Measurements from ENCODE around the gene CENPM. TPM values are rescaled to one million over a fixed set of nuclear protein-coding genes. Genes with fewer than 3 reads are reported as not detected.

The CENPM gene
- total RNA-seq, 4 donors from 2014 or later, result 1.5 to 5.1 TPM; not detected in 2

DNA sequence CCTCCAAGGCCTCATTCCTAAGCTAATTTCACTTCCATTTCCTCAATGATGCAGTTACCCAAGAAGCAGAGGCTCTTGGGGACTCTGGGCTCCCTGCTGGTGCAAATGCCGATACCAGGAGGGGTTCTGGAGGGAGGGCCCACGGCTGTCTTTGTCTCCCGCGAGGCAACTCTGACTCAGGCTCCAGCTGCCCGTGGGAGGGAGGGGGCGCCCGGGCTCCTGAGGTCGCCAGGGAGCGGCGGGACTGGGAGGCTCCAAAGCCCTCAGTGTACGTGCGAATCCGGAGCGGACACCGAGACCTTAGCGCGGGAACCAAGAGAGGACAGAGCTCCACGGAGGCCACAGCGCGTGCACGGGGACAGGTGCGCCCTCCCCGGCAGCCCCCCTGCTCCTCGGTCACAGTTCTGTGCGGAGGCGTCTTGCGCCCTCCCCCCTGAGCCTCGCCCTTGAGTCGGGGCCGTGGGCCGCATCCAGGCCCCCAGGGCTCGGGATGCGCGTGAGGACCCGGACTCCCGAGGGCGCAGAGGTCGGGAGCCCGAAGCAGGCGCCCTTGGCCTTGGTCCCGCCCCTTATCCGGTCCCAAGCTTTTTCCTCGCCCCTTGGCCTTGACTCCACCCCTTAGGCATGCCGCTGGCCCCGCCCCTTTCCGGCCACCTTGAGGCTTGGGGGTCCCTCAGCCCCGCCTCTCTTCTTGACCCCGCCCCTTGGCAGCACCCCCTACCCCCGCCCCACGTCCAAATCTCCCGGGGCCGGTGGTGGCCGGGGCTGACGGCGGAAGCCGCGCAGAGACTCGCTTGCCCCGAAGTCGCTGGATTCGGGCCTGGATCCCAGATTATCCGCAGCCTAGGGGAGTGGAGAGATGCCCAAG lies 27.4 kb downstream of the CENPM start:
- intact Hi-C loops (cut with DNase I; ENCODE audit: low total_unique reads) (no loop called here), in situ Hi-C loops (cut with MboI; ENCODE audit: low sequenced_read_pairs in 4 of 4) (no loop called here)
- H3K4me3 ChIP-seq, result peak overlapping the region; percentile 31 to 67 (median 52)
- peaks cover 30 to 46% (median 38%) of the 10 kb centered on the region in 3 donors for H3K27me3 ChIP-seq
- DNase-seq (no peak), ATAC-seq (no peak)
- no peaks in the 10 kb centered on the region for H3K36me3 ChIP-seq
- peaks cover 10 to 11% of the 10 kb centered on the region in 2 donors for H3K4me1 ChIP-seq
- no peak overlapping the region for H3K27ac ChIP-seq
- TF ChIP-seq POLR2A (IDR thresholded peaks at IDR 0.05), result no peak
- TF ChIP-seq, protein P1, sequence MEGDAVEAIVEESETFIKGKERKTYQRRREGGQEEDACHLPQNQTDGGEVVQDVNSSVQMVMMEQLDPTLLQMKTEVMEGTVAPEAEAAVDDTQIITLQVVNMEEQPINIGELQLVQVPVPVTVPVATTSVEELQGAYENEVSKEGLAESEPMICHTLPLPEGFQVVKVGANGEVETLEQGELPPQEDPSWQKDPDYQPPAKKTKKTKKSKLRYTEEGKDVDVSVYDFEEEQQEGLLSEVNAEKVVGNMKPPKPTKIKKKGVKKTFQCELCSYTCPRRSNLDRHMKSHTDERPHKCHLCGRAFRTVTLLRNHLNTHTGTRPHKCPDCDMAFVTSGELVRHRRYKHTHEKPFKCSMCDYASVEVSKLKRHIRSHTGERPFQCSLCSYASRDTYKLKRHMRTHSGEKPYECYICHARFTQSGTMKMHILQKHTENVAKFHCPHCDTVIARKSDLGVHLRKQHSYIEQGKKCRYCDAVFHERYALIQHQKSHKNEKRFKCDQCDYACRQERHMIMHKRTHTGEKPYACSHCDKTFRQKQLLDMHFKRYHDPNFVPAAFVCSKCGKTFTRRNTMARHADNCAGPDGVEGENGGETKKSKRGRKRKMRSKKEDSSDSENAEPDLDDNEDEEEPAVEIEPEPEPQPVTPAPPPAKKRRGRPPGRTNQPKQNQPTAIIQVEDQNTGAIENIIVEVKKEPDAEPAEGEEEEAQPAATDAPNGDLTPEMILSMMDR (IDR thresholded peaks at IDR 0.05 in 4 of 5, conservative IDR thresholded peaks at IDR 0.05 in 1 of 5), result no peak
- no peaks in the 10 kb centered on the region for H3K9me3 ChIP-seq

DNA sequence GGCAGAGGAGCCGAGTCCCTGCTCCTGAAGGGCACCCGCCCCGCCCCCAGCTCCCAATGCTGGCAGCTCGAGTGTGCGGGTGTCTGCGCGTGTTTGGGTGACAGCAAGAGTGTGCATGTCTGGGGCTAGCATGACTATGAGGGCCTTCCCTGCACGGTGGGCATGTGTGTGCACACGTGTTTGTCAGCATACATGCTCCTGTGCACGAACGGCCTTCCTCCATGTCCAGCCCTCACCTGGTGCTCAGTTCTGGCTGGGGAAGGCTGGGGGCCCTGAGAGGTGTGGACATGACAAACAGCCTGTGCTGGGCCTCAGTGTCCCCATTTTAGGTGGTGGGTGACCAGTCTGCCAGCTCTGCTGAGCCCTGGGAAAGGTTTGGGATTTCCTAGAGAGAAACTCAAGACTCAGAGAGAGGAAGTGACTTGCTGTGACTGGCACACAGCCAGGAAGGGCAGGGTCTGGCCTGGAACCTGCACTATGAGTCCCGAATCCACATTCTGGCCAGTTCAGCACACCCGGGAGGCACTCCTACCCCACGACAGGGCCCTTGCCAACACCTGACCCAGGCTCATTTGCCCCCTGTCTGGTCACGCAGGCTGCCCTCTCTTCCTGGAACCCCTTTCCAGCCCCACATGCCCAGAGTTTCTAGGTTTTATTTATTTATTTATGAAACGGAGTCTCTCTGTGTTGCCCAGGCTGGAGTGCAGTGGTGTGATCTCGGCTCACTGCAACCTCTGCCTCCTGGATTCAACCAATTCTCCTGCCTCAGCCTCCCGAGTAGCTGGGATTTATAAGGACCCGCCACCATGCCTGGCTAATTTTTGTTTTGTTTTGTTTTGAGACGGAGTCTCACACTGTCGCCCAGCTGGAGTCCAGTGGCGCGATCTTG lies 28.8 kb downstream of the CENPM start:
- no peak overlapping the region for H3K27ac ChIP-seq
- no peaks in the 10 kb centered on the region for H3K9me3 ChIP-seq
- H3K4me3 ChIP-seq, result no peak overlapping the region
- DNase-seq, result peak in 1 of 2 donors; percentile 30
- ATAC-seq, result no peak
- H3K4me1 ChIP-seq, result peaks cover 11 to 14% of the 10 kb centered on the region in 2 donors
- no peaks in the 10 kb centered on the region for H3K36me3 ChIP-seq
- in situ Hi-C loops (cut with MboI; ENCODE audit: low sequenced_read_pairs in 4 of 4), result no loop called here
- TF ChIP-seq, protein P1 (IDR thresholded peaks at IDR 0.05 in 4 of 5, conservative IDR thresholded peaks at IDR 0.05 in 1 of 5), result no peak
- no peak for TF ChIP-seq POLR2A (IDR thresholded peaks at IDR 0.05)
- H3K27me3 ChIP-seq, result peaks cover 39 to 54% (median 49%) of the 10 kb centered on the region in 3 donors
- intact Hi-C loops (cut with DNase I; ENCODE audit: low total_unique reads), result no loop called here

DNA sequence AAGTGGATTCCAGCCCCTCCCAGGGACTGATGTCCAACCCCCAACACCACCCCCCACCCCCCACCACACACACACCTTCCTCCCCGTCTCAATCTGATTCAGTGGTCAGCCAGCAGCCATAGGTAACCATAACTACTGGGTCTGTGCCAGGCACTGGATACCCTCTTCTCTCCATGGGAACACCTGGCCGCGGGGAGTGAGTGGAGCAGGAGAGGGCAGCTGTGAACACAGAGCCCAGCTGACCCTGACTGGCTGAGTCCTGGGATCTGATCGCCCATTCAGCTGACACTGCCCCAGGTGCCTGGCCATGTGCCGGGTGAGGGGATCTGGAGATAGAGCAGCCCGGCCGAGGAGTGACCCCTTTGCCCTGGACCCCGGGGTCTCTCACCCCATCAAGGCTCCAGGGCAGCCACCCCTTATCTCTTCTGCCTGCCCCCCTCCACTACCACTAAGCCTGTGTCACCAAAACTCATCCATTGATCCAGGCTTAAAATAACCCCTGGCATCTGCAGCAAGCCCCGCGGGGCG lies 29.5 kb downstream of the CENPM start:
- Histone ChIP-seq H3K36me3 (no peaks in the 10 kb centered on the region), H3K27me3 (peaks cover 45 to 61% (median 56%) of the 10 kb centered on the region in 3 donors), H3K27ac (no peak overlapping the region), H3K4me3 (no peak overlapping the region), H3K4me1 (peaks cover 11 to 14% of the 10 kb centered on the region in 2 donors), H3K9me3 (no peaks in the 10 kb centered on the region)
- in situ Hi-C loops (cut with MboI; ENCODE audit: low sequenced_read_pairs in 4 of 4), result no loop called here
- ATAC-seq (no peak), DNase-seq (no peak)
- TF ChIP-seq, protein P1 (IDR thresholded peaks at IDR 0.05 in 4 of 5, conservative IDR thresholded peaks at IDR 0.05 in 1 of 5), result no peak
- no peak for TF ChIP-seq POLR2A (IDR thresholded peaks at IDR 0.05)
- intact Hi-C loops (cut with DNase I; ENCODE audit: low total_unique reads), result no loop called here

DNA sequence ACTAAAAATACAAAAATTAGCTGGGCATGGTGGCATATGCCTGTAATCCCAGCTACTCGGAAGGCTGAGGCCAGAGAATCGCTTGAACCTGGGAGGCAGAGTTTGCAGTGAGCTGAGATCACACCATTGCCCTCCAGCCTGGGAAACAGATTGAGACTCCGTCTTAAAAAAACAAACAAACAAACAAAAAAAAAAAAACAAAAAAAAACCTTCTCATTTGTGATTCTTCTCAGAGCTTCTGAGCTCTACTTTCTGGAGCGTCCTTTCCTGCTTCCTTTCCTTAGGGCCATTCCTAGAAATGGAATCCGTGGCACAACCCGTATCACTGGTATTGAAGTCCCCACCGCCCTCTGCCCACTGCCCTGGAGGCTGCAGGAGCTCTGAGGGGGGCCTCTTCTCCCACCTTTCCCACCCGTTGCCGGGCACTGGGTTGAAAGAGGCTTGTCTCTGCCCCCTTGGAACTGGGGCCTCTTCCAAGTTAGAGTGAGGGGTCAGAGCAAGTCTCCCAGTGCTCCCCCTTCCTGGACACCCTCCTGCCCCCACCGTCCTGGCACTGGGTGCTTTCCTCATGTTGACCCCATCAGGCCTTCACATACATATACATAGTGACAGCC lies 30.1 kb downstream of the CENPM start:
- Histone ChIP-seq H3K36me3 (no peaks in the 10 kb centered on the region), H3K4me3 (no peak overlapping the region), H3K27ac (no peak overlapping the region), H3K4me1 (peaks cover 11 to 14% of the 10 kb centered on the region in 2 donors), H3K27me3 (peaks cover 51 to 67% (median 62%) of the 10 kb centered on the region in 3 donors), H3K9me3 (no peaks in the 10 kb centered on the region)
- ATAC-seq, result no peak
- in situ Hi-C loops (cut with MboI; ENCODE audit: low sequenced_read_pairs in 4 of 4), result no loop called here
- DNase-seq, result no peak
- TF ChIP-seq POLR2A (IDR thresholded peaks at IDR 0.05), result no peak
- TF ChIP-seq, protein P1 (IDR thresholded peaks at IDR 0.05 in 4 of 5, conservative IDR thresholded peaks at IDR 0.05 in 1 of 5), result no peak
- intact Hi-C loops (cut with DNase I; ENCODE audit: low total_unique reads), result no loop called here
